Left kidney (tissue), 2 donors: ENCODE results near the gene FBXL4. TPM values are rescaled to one million over a fixed set of nuclear protein-coding genes. Genes with fewer than 3 reads are reported as not detected.

Source experiments
- DNase-seq: peaks from one replicate; pipeline ENCODE4 v3.0.0-alpha.2; 2013
- polyA plus RNA-seq: library from polyadenylated mRNA; unstranded; fragments of 120-200 nt; gene quantifications from one replicate; pipeline ENCODE4 v1.2.1, GENCODE V29; 2013; ENCODE audit not compliant: insufficient read length

The FBXL4 gene
- polyA plus RNA-seq, 1 donor, result 30.2 TPM

- no peak for DNase-seq
Measured at GRCh38 chr6:98839781-98840361, 107.9 kb downstream of the FBXL4 start.

GRCh38 chr6:98838975-98839374 lies 108.8 kb downstream of the FBXL4 start:
- no peak for DNase-seq

GRCh38 chr6:98838032-98838431 lies 109.7 kb downstream of the FBXL4 start:
- DNase-seq, result no peak

DNA sequence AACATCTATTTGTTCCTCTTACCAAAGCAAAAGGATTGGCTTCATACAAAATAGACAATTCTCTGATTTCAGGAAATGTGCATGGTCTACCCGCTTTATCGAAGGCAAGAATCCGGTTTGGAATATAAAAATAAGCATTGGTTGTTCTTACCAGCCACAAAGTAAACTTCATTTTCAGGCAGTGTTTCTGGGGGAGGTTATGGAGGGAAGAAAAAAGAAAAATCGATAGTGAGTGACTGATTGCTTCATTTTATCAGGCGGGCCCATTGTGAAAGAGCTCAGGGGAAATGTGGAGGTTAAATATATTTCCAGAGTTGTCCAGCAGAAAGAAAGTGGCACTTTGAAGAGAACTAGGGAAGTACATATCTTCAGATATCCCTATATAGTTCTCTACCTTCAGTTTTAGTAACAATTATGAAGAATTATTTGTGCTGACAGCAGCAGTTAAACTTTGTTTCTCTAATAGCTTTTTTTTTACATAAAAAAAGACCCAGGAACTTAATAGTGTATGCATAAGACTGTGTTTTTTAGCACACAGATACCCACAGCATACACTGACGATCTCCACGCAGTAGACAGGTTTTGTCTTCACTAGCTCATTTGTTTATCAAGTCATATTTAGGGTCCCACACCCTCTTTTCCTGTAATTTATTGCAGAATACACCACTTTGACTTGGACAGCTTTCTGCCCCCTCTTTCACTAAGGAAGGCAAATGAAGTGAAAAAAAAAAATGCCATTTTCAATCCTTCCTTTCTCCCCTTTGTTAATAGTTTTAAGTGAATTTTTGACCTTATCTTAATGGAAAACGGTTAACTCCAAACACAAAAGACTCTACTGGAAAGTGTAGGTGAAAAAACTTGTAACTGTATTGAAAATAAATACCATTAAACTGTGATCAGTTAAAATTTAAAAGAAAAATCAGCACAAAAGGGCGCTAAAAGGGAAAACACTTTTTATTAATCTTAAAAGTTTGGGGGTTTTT lies 110.5 kb downstream of the FBXL4 start:
- no peak for DNase-seq

GRCh38 chr6:98836025-98836961 lies 111.5 kb downstream of the FBXL4 start:
- DNase-seq, result no peak

- no peak for DNase-seq
Measured at GRCh38 chr6:98835149-98836024, 112.4 kb downstream of the FBXL4 start.

DNA sequence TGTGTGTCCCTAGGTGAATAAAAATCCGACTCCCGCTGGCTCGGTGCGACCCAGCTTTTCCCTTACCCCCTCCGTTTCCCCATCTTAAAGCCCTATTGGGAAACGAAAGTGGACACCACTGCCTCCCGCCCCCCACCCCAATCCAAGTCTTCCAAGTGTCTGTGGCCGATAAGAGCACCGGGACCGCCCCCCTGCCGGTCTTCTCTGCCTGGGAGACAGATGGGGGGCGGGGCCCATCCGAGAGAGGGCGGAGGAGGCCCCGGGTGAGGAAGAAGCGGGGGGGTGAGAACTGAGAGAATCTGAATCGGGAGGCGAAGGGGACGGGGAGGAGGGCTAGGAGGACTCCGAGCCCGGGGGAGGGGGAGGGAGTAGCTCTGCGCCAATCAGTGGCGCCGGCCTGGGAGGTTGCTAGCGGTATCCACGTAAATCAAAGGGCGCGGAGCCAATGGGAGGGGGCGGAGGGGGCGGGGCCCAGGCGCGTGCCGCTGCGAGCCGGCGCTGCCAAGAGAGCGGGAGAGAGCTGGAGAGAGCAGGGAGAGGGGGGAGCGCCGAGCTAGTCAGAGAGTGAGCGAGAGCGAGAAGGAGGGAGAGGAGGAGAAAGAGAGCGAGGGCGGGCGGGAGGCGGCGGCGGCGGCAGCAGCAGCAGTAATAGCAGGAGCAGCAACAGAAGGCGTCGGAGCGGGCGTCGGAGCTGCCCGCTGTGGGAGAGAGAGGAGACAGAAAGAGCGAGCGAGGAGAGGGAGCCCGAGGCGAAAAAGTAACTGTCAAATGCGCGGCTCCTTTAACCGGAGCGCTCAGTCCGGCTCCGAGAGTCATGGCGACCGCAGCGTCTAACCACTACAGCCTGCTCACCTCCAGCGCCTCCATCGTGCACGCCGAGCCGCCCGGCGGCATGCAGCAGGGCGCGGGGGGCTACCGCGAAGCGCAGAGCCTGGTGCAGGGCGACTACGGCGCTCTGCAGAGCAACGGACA lies 113.4 kb downstream of the FBXL4 start, which contains the start of gene POU3F2:
POU3F2 (plus strand) TSS at position 515 of the 972 bp plus-strand sequence; CDS start at position 815, 300 bp downstream.
- DNase-seq, result peak; percentile 89

GRCh38 chr6:98833307-98834059 lies 114.3 kb downstream of the FBXL4 start:
- DNase-seq, result no peak

DNA sequence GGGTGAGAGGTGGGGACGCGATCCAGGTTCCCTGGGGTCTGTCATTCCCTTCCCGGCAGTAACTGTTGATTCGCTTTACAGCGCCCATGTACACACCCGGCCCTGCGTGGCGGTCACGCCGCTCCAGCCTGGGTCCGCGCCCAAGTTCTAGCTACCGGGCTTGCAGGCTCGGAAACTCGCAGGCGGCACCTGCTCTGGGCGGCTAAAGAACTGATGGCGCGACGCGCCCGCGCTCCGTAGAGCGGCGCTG lies 114.8 kb downstream of the FBXL4 start:
- DNase-seq, result no peak

DNA sequence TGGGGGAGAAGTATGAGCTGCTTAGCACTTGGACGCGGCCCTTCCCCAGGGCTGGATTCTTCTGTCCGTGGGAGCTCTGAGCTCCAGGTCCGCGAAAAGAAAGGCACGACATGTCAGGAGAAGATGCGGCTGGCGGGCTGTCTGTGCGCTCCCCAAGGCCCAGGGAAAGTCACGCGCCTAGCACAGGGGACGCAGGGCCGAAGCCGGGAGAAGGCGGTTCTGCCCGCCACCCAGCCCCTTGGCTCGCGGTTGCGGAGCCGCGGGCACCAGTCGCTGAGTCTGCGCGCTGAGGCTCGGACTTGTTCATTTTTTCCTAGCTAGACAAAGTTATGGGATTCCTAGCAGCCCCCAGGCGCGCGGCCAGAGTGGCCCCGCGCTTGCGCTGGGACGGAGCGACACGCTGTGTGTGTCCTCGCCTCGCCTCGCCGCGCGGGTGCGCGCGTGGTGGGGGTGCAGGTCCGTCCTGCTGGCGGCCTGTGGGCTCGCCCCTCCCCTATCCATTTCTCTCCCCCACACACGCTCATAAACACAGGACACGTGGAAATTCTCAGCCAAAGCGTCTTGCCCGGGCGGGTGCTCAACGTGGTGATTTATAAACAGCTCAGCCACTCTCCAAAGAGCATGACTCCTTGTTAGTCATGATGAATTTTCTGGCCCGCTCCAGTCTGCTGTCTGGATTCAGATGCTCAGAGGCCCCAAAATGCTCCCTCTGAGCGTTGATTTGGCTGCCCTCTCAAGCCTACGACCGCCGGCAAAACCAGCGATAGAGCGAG lies 115.3 kb downstream of the FBXL4 start:
- DNase-seq, result no peak

DNA sequence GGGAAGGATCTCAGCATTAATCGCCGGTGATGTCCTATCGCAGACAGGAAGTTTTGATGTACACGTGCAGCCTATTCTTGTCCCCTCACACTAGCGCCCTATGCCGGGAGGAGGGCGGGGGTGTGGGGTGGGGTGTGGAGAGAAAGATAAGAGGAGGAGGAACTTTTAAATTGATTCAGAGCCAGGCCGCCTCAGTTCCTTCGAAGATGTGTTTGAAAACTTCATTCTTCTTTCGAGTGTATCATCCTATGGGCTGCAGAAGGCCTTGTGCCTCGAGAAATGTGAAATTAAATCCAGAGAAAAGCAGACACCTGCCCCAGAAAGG lies 115.8 kb downstream of the FBXL4 start:
- no peak for DNase-seq

DNA sequence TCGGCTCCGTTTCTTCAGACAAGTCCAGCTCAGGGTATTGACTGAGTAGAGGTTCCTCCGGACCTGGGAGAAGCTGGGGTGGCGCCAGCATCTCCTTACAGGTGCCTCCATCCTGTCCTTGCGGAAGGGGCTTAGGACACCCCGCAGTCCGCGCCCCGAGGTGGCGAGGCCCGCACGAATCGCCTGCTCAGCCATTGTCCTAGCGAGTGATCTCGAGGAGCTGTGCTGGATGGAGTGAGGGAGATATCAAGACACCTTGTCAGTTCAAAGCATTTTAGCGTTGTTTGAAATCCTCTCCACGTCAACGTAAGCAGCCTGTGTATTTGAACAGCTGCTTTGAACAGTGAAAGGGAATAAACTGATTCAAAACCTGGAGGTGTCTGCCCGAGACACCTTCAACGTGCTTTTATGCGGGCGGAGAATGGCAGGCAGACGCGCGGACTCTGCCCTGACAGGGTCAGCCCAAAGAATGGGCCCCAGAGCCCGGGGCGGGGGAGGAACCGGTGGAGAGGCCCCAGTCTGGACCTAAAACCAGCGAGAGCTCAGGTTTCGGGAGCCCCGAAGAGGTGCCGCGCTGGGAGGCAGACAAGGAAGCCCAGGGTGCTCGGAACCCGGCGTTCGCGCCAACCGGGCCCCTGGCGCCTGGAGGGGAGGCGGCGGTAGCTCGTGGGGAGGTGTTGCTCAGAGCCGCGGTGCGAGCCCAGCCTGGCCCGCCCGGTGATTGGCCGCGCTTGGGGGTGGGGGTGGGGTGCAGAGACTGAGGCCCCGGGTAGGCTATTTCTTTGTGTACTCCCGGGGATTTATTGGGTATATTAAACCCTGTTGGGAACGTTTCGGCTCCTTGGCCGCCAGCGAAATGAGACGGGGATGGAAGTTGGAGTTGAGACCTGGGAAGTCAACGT lies 116.4 kb downstream of the FBXL4 start:
- no peak for DNase-seq

DNA sequence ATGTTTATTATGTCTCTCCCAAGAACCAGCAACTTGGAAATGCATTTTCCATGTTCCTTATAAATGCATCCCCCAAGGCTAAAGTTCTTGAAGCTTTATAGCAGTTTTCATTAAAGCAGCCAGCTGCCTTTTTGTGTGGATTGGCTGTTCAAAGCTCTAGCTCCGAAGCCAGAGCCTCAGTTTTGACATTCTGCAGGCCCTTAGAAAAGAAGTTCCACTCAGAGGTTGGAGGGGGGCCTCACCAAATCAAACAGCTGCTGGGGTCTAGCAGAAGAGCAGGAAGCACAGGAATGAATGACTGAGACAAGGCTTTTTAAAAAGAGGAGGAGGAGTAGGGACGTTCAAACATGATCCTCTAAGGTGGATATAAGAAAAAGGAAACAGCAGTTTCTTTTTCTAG lies 117.6 kb downstream of the FBXL4 start:
- no peak for DNase-seq

- DNase-seq, result no peak
Measured at GRCh38 chr6:98828941-98829411, 118.8 kb downstream of the FBXL4 start.

- DNase-seq, result no peak
Measured at GRCh38 chr6:98828211-98828788, 119.4 kb downstream of the FBXL4 start.

- no peak for DNase-seq
Measured at GRCh38 chr6:98827295-98828159, 120.2 kb downstream of the FBXL4 start.
